Measurements from ENCODE around the gene KLHL26.

- no peak for TF ChIP-seq POLR2A (IDR thresholded peaks at IDR 0.05)
- TF ChIP-seq CTCF (IDR thresholded peaks at IDR 0.05): no peak
Measured at GRCh38 chr19:18587561-18587960, 49.3 kb upstream of the KLHL26 start.

Measured in vagina (tissue), 2 donors.